GM18498 (cell line): ENCODE measurements around the gene MAP6.

Experiments
- ATAC-seq: cut with Tn5 transposase; IDR thresholded peaks from one replicate; pipeline ENCODE4 v1.9.1; 2021; ENCODE audit warnings: mild to moderate bottlenecking, moderate library complexity; ENCODE audit not compliant: unreplicated experiment

Gene MAP6

DNA sequence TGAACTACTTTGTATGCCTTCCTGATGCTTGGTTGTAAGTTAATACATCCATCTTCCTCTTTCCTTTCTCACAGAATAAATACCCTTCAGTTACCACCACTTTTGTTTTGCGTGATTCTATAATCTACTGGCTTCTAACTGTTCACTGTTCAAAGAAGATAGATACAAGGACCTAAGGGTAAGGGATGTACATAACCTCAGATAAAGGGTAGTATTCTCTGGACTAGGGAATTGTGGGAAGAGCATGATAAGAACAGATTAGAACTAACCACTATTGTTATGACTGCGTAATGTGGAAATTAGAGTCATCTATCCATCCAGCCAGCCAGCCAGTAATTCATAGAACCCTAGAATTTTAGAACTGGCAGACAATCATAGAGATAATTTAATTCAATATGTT lies 36.4 kb downstream of the MAP6 start:
- no peak for ATAC-seq

DNA sequence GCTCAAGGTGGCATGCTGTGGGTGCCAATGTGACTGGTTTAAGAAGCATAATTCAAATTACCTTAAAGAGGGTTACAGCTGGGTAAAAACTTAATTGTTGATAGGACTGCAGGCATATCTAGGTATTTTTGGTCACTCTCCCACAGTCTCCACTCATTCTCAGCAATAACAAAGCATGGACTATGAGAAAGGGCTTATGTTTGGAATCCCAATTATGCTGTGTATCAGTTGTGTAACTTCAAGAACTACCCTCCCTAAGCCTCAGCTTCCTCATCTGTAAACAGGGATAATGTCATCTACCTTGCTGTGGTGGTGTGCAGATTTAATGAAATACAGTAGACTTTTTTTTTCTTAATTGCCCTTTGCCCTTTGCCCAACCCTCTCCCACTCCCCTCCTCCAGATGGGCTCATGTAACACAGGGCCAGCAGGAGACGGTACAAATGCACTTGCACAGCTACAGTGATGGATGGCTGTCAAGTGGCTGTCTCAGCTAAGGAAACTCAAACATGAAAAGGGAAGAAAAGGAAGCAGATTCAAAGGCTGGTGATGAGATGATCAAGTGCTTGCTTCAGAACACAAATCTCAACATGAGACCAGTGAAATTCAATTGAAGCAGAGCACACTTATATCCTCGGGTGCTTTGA lies 37.6 kb downstream of the MAP6 start:
- ATAC-seq, result no peak

DNA sequence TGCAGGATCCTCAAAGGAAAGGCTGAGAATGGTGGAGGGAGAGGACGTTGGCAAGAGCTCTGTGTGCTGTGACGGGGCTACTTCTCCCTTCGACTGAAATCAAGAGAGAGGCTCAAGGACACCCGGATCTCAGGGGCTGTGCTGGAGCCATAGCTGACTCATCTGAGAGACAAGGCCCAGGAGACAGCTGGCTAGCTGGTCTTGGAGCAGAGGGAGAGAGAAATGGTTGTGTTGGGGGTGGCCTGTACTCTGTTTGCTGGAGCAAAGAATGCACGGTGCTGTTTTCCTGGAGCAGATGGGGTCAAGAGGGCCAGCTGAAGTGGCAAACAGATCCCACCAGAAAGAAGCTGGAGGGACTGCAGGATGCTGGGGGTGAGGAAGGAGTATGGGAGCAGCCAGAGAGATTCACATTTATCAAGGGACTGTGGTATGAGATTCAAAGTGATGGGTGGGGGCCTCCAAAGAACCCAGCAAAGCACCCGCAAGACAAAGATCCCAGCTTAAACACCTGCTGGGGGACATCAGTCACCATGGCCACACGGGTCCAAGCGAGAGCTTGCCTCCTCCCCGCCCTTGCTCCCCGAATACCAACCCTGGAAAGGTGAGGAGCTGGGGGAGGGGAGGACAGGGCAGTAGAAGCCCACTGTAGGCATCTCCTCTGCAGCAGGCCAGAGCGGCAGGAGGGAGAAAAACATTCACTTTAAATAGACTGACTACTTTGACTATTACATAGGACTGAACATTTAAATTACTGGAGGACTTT lies 40.8 kb downstream of the MAP6 start:
- no peak for ATAC-seq

DNA sequence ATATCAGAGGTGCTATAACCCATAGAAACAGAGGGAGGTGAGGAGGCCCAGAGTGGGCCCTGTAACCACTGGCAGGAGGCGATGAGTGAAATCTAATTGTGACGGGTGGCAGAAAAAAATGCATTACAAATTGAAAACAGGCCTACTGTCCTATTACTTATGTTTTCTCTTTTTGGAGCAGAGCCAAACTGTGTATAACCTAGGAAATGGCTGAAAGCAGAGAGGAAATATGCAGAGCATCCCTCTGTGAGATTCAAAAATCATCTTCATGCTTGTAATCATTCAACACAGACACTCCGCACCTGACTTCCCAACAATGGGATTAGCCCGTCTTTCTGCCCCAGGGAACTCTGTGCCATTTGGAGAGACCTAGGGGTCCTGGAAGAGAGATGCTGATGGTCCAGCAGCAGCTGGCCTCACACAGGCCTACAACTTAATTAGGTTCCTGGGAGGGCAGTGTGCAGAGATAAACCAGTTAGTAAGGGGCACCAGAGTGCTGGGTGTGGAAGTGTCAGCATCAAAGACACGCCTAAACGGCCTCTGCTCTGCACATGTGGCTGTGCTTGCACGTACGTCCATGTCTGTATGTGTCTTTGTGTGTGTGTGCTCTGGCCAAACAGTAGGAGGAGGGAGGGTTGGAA lies 41.8 kb downstream of the MAP6 start:
- no peak for ATAC-seq

DNA sequence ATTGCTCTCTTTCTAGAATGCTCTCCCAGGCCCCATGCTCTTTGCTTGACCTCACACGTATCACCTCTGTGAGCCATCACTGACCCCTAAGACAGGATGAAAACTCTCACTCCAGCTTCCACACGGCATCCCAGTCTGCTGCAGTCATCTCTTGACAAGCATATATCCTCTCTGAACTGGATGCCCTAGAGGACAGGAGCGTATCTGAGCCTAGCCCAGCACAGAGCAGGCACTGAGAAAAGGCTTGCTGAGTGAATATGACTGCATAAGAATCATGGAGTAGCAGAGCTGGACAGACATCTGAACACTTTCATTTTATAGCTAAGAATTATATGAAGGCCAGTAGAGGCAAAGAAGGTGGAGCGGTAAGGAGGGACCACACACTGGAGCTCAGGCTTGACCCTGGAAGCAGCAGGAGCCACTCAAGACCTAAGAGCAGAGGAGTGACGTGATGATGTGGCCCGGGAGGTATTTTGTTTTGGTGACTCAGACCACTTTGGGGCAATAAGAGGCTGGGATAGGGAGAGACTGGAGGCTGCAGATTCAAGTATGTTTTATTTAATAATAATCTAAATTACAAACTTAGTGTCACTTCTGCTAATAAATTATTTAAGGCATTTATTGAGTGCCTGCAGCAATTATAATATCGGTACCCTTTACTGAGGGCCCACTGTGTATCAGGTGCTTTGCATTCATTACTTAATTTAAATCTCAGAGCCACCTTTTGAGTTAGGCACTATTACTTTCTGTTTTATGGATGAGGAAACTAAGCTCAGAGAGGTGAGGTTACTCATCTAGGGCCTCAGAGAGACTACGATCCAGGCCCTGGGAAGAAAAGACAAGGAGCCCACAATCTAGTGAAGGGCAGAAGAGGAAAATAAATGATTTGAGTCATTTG lies 42.6 kb downstream of the MAP6 start:
- ATAC-seq, result no peak

DNA sequence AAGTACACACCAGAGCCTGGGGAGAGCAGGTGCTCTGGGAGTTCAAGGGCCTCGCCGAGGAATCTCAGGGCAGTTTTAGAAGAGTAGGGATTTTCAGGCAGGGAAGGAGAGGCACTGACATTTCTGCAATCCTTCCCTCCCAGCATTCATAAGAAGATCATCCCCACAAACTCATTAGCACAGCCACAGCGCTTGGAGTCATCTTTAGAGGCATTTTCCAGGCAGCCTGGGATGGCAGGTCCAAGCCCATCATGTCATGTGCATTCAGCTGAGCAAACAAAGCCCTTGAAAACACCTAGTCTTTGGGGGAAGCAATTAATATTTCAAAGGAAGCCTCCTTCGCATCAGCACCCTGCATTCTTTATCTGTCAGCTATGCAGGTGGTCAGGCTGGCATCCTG lies 43.8 kb downstream of the MAP6 start:
- ATAC-seq, result no peak

DNA sequence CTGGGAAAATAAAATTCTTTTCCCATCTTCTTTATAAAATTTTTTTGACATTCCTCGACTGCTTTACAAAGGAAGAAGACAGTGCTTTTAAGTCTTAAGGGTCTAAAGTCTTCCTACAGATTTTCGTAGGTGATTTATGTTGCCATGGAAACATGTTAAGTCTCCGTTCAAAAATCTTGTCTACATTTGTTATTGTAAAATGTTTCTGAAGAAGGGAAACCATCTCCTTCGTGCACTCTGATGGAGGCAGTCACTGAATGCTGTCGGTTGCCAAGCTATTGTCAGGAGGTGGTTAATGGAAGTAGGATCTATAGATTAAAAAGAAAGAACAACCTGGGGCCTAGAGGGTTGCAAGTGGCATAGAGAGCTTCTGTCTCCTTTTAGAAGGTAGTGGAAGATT lies 52.6 kb downstream of the MAP6 start:
- ATAC-seq, result no peak

DNA sequence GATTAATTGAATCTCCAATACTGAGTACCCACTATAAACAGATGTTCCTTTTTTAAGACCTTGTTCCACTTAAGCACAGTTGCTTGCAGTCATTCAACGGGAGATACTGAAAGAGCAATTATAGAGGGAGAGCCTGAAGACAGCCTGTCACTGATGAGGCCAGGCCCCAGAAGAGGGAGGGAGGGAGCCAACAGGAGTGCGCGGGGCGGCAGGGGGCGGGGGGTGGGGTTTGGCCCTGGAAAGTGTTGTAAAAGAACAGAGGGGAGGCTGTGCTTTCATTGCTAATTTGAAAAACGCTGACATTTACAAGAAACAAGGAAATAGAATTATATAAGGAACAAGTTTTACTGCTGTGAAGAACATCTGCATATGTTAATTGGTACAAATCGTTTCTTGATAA lies 53.1 kb downstream of the MAP6 start:
- ATAC-seq, result no peak

DNA sequence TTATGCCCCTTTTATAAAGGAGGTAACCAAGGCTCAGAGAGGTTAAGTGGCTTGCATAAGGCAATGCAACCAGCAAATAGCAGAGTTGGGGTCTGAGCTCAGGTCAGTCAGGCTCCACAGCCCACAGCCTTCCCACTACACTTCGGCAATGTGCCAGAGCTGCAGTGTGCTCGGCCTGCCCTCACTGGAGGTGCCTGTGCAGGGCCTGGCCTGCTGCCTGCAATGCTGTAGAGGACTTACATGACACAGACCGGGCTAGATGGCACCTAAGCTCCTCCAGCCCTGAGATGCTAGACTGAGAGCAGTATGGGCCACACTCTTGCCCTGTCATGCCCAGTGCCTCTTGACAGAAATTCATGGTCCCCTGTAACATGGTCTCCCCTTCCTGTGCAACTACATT lies 57.0 kb downstream of the MAP6 start:
- ATAC-seq, result no peak

DNA sequence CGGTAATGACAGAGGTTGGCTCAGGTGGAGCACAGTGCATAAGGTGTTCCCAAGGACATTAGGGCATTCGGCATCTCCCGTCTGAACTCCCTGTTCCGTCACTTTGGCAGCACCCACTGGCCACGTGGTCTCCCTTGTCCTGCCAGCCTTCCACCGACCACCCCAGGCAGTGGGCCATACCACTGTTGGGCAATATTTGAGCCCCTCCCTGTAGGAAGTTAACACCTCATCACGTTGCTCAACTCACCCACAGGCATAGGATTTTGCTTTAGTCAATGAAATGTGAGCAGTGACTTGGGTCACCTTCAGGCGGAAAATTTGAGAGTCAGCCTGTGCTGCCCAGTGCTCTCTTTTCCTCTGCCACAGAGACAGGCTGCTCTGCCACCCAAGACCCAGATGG lies 62.7 kb downstream of the MAP6 start:
- no peak for ATAC-seq

DNA sequence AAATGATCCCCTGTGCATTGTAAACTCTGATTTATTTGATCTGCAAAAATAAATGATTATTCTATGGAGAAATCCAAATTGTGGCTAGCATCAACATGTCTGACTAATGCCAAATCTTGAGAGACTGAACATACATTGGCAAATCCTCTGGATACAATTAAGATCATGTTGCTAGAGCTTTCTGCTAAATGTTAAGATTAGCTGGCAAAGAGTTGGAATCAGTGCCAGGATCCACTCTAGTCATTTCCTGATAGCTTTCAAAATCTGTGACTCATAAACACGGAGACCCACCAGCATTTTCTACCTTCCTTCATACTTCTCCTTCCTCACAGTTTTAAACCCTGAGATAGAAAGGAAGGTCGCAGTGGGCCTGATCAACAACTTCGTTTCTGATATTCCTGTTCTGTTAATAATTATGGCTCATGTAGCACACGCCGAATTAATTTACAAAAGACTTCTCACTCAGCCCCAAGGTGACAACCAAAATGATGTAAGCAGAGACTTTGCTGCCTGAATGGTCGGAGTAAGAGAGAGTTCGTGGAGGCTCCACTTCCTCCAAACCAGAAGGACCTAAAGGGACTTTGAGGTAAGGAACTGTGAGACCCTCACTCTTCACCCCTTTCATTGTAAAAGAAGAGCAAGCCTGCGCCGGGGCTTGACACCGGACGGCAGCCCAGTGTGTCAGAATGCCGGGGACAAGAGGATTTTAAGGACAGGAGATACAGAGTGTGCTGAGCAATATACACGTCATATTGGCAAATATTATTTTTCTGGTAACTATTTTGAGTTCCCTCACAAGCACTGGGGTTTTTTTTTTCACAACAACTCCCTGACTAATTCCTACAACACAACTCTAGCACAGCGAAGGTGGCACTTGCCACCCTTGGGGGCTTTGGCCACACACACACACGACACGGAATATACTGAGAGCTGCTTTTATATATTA lies 64.8 kb downstream of the MAP6 start:
- ATAC-seq, result no peak

DNA sequence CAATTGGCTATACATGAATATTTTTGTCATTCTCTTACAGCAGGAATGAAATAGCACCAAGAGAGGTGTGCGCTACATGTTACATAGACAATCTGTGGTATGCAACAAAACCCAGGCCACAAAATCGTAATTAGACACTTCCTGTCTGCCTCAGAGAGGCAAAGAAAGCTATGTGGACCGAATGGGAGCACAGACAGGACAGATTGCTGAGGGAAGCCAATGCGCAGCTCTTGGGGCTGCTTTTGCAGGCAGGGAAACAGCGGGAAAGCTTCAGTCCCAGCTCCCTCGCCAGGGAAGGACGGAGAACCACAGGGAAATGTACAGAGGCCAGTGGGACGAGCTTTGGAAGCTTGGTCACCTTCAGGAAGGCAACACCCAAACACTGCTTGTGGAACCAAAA lies 65.9 kb downstream of the MAP6 start:
- ATAC-seq, result no peak

DNA sequence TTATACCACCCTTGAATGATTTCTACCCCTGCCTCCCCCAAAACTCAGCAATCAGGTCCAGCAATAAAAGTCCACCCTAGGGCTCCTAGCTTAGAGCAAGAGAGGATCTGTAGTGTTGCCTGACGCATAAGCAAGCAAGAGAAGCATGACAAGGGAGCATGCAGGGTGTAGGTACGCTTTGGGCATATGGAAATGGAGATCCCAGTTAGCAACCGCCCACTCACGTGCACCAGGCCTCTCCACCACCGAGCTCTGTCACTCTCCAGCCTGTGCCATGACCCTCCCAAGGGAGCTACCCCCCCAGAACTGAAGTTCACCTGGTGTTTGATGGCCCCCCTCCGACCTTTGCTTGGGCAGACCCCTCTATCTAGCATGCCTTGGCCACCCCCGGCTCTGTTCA lies 67.3 kb downstream of the MAP6 start:
- ATAC-seq, result no peak

DNA sequence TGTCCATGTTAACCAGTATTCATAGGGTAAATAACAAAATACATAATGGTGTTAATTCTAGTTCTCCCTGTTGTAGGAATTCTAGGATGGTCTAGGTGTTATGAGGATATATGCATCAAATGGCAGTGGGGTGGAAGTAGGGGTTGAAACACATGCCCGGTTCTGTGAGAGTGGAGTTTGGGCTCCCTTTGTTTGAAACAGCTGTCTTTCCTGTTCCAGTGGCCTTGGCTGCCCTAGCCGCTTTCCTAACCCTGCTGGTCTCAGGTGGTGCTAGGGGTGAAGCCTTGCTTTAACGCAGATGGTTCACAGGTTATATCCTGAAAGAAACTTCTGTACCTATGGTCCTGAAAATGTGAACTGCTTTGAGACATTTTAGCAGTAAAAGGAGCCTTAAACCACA lies 68.5 kb downstream of the MAP6 start:
- ATAC-seq, result no peak

DNA sequence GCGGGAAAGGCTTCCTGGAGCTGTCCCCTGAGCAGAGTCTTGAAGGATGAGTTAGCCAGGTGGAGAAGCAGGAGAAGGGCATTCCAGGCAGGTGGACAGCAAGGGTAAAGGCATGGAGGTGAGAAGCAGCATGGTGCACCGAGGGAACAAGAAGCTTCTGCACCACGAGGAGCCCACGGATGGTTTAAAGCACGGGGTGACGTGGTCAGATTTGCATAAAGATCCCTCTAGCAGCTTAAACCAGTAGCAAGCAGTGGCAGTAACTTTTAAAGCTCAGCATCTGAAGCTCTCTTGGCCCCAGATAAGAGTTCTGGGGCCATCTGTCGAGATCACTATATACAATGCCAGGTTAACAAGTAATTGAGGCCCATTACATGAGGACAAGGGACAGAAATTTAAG lies 69.9 kb downstream of the MAP6 start:
- ATAC-seq, result no peak

DNA sequence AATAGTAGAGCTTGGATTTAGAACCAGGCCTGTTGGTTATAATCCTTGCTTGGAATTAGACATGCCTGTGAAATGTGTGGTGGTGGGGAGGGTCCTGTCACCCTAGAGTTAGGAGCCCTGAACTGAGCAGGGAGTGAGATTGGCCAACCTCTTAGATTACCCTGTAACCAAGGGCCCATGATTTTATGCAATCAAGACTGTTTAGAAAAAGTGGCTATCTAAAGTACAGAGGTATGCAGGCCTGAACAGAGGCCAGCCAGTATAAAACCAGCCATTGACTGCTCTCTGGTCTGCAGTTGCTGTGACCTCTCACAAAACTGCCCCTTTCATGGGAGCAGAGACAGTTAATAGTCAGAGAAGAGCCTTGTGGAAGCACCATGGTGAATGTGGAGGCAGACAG lies 70.6 kb downstream of the MAP6 start:
- ATAC-seq, result no peak

DNA sequence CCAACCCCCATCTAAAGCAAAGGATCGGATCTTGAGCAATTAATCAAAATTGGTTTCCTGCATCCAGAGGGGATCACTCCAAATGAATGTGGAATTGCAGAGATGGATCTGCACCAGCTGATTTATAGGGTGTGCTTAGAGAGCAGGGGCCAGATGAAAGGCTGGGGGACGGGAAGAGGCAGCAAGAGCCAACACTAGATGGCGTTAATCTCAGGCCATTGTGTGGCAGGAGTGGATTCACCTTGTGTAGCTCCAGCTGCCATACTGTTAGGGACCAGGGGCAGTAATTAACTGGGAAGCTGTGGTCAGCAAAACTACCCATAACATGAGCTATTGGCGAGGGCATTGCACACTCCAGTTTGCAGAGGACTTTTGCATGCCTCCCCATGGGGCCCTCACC lies 71.2 kb downstream of the MAP6 start:
- no peak for ATAC-seq

DNA sequence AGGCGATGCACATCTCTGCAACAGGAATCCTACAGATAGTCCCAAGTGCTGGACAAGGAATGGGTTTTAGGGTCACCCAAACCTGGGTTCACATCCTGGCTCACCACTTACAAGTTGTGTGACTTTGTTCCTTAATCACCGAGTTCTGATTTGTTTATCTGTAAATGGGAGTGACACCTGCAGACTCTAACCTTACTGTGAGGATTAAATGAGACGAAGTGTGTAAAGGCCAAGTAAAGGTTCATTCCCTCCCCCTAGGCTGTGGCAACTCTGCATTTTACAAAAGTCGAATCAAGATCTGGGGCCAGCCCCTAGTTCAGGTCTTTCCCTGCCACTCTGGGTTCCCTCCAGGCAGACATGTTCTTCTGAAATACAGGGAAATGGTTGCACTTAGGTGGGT lies 71.9 kb downstream of the MAP6 start:
- ATAC-seq, result no peak

DNA sequence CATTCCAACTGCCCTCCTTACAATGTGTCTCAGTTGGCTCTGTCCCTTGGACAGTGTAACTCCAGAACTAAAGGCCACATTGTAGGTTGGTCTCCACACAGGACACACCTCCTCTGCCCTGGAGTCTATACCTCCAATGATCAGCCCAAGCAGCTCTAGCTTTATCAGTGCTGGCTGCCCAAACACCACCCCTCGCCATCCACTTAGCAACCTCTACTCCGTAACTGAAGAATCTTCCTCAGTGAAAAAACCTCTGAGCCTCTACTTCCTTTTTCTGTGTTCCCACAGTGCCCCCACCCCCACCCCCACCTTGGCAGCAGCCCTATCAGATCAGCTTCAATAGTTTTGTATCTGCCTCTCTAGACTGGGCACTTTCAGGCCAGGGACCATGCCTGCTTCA lies 73.4 kb downstream of the MAP6 start:
- ATAC-seq, result no peak

DNA sequence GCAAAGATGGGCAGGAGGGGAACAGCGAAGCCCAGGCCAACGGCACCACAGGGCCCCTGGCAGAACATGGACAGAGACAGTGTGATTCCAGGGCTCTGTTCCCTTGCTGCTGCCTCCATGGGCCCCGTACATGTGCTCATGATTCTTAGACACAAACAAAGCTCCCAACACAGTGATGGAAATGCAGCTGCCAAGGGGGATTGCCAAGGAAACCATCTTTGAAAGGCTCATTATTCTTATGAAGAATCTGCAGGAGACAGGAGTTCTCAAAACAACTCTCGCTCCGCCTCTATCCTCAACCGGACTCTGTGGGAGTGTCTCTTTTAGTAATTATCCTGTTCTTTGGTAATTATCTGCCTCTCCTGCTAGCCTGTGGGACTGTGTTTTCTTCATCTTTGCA lies 74.6 kb downstream of the MAP6 start:
- ATAC-seq, result no peak
